Choroid plexus epithelial cell (primary cell): ENCODE data around the gene TBC1D22A.
A peak's percentile ranks its signal among the peaks of the same experiment; 100 is the strongest.

Source experiments
- DNase-seq: peaks from one replicate; pipeline ENCODE4 v3.0.0-alpha.2; 2010; ENCODE audit warnings: low read depth
- H3K4me3 ChIP-seq: 2 replicates; pipeline ENCODE4 v1.5.1; 2011; ENCODE audit warnings: low read depth, mild to moderate bottlenecking, control low read depth, low read length, moderate library complexity
- TF ChIP-seq, protein P1 (sequence below): conservative IDR thresholded peaks from 2 replicates; pipeline ENCODE4 v1.5.1; 2011; ENCODE audit warnings: low read depth, mild to moderate bottlenecking, control low read depth, inconsistent platforms, low read length, moderate library complexity

TBC1D22A gene

DNA sequence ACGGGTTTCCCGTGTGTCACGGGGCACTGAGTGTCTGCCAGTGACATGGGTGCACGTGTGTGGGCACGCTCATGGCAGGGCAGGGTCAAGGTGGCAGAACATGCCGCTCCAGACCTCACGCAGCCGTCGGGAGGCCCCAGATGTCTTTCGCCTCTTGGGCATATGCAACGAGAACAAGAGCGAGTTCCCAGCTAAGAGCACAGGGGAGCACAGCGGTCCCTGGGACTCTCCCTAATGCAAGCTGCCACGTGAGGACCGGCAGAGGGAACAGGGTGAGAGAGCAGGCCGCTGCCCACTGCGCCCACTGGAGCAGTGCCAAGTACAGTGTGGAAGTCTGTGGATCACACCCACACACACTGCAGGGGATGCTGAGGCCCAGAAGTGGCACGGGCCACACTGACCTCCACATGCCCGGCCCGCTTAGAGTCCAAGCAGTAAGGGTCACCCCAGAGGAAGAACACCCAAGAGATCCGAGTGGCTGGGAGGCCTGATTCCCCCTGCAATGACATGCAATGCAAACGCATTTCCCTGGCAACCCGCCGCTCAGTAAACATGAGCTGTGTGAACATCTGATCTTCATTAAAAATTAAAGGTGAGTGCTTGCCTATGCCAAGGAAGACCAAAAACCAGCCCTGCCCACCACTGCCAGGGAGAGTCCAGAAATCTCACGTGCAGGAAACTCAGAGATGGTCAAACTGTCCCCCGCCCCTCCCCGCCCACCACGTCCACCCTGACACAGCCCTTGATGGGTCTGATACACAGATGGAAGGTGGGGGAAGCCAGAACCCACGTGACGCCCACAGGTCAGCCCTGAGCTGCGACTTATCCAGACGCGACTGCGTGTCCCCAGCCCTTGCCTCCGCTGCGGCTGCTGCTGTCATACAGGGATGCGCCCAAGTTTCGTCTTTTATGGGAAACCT is 36.1 kb upstream of the TBC1D22A start:
- peak; percentile 36 for DNase-seq
- no peak overlapping the region for H3K4me3 ChIP-seq
- TF ChIP-seq, protein P1, sequence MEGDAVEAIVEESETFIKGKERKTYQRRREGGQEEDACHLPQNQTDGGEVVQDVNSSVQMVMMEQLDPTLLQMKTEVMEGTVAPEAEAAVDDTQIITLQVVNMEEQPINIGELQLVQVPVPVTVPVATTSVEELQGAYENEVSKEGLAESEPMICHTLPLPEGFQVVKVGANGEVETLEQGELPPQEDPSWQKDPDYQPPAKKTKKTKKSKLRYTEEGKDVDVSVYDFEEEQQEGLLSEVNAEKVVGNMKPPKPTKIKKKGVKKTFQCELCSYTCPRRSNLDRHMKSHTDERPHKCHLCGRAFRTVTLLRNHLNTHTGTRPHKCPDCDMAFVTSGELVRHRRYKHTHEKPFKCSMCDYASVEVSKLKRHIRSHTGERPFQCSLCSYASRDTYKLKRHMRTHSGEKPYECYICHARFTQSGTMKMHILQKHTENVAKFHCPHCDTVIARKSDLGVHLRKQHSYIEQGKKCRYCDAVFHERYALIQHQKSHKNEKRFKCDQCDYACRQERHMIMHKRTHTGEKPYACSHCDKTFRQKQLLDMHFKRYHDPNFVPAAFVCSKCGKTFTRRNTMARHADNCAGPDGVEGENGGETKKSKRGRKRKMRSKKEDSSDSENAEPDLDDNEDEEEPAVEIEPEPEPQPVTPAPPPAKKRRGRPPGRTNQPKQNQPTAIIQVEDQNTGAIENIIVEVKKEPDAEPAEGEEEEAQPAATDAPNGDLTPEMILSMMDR, result no peak

DNA sequence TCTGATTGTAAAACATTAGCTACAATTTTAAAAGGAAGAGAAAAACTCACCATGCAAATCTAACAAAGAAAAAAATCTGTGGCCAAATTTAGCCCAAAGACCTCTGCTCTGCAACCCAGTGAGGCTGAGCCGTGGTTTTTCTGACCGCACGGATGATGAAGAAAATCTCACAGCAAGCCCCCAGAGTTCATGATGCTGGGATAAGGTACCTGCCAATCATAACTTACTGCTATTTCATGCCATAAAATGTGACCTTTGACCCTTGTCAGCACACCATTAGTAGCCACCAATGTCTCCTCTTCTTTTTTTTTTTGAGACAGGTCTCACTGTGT is 35.5 kb upstream of the TBC1D22A start:
- no peak for DNase-seq
- H3K4me3 ChIP-seq, result no peak overlapping the region

DNA sequence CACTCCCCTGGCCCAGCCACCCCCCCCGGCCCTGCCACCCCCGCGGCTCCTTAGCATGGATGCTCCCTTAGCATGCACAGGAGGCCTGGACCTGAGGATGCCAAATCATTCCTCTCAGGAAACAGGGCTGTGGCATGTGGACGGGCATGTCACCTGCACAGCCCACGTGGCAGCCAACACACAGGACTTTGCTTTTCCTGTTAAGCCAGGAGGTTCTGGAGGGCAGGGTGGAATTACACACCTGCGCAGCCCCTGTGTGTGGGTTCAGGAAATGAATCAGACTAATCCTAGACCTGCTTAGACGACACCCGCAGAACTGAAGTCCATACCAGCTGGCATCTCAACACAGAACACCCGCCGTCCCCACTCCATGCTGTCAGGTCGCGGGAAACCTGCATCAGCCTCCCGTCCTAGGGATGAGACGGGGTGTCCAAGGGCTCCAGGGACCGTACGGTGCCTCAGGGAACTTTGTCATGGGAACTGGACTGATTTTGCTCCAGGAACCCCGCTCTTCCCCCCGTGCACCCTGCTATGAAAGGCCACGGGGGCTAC is 34.6 kb upstream of the TBC1D22A start:
- DNase-seq, result no peak
- TF ChIP-seq, protein P1, result no peak
- no peak overlapping the region for H3K4me3 ChIP-seq

More for the DNA sequence above, 35.5 kb upstream of the TBC1D22A start:
- TF ChIP-seq, protein P1, result no peak

DNA sequence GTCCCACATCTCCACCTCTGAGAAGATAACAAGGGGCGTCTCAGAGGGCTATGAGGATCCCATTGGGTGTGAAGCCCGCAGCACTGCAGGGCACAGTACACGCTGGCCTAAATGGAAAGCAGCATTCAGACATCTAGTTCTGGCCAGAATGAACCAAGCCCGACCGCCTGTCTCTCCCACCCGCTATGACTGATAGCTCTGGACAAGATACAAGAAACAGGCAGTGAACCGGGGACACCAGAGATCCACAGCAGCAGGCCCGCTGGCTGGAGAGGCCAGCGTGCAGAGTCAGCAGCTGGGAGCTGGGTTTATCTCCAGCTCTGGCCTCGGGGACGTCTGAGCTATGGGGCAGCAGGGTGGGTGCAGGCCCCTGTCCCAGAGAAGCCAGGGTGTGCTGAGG is 34.0 kb upstream of the TBC1D22A start:
- DNase-seq, result no peak
- H3K4me3 ChIP-seq, result no peak overlapping the region
- TF ChIP-seq, protein P1, result no peak

DNA sequence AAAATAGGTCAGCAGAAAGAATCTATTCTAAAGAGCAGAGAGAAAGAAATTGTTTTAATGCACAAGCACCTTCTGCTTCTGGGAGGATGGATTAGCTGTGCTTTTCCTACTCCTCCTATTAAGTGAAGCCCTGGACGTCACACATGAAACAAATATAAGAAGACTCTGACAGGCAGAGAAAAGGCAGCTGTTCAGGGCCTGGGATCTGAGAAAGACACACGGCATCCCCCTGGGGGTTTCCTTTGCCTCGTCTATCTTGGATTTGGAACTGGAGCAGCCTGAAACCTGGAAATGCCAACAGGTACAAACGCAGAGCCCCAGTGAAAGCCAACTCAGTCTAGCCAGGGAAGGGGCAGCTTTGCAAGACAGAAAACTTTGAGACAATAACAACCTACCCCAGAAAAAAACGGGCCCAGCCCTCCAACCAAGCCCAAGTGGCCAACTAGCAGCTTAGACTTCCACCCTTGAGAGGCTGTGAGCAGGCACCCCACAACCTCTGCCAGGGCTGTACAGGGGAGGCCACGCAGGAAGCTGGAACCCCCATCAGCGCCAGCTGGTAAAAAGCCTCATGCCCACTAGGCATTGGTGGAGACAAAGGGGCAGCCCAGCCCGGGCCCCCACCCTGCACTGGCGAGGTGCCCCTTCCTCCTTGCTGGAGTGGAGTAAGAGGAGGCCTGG is 31.7 kb upstream of the TBC1D22A start:
- DNase-seq, result no peak
- H3K4me3 ChIP-seq, result no peak overlapping the region
- TF ChIP-seq, protein P1, result no peak

DNA sequence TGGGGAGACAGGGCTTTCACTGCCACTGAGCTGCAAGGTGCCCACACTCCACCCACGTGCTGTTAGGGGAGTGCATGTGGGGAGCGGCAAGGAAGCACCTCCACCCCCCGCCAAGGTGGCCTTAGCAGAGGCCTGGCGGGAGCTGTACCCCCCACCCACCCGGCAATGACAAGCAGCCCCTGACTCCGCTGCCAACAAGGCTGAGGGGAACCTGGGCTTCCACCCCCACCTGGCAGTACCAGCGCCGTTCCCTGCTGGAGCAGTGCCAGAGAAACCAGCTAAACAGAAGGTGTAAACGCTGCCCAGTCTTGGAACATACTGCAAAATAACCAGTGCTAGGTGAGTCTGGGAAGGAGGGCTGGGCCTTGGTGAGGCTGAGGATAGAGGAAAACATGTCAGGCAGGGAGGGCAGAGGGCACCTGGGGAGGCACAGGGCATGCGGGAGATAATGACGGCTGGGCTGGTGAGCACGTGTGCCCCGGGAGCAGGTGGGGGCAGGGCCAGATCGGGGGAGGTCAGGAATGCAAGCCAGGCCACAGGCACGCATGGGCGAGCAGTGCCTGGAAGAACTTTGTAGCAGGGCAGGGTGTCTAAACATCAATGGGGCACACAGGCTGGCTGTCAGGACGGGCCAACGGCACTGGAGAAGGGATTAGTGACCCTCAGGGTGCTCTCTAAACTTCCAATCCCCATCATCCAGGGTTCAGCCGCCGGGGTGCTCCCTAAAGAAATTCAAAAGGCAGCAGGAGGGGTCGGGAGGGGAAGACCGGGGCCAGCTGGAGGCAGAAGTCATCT is 31.0 kb upstream of the TBC1D22A start:
- DNase-seq, result no peak
- H3K4me3 ChIP-seq, result no peak overlapping the region
- TF ChIP-seq, protein P1, result no peak
